GM19238 (cell line): ENCODE results near the gene GAPDHS.

ENCODE experiments used
- DNase-seq: peaks from one replicate; pipeline ENCODE4 v3.0.0; 2011; ENCODE audit warnings: low spot score; ENCODE audit not compliant: insufficient read length

GAPDHS gene

DNA sequence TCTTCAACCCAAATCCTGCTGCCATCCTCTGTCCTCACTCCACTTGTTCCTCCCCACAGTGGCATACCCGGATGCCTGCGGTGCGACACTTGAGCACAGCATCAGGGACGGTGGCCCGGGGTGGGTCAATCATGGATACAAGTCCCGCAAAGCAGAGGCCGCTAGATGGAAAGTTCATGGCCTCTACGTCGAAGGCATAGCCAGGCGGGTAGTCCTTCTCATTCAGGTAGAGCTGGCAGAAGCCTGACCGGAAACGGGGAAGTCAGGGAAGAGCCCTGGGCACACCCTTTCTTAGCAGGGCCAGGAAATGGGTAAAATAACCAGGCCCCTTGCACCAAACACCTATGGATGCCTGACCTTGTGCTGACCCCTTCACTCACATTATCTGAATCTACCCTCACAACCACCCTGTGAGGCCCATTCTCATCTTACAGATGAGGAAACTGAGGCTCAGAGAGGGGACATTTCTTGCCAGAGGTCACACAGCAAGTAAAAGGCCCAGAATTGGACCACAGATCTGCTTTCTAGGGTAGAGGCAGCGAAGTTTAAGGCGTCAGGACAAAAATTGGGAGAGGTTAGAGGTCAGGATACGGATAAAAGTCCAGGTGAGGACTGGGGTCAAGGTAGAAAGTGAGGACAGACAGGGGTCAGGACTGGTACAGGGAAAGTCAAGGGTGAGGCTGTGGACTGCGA is 23.7 kb downstream of the GAPDHS start:
- no peak for DNase-seq

GRCh38 chr19:35557539-35558399 is 24.5 kb downstream of the GAPDHS start:
- peak; percentile 44 for DNase-seq

DNA sequence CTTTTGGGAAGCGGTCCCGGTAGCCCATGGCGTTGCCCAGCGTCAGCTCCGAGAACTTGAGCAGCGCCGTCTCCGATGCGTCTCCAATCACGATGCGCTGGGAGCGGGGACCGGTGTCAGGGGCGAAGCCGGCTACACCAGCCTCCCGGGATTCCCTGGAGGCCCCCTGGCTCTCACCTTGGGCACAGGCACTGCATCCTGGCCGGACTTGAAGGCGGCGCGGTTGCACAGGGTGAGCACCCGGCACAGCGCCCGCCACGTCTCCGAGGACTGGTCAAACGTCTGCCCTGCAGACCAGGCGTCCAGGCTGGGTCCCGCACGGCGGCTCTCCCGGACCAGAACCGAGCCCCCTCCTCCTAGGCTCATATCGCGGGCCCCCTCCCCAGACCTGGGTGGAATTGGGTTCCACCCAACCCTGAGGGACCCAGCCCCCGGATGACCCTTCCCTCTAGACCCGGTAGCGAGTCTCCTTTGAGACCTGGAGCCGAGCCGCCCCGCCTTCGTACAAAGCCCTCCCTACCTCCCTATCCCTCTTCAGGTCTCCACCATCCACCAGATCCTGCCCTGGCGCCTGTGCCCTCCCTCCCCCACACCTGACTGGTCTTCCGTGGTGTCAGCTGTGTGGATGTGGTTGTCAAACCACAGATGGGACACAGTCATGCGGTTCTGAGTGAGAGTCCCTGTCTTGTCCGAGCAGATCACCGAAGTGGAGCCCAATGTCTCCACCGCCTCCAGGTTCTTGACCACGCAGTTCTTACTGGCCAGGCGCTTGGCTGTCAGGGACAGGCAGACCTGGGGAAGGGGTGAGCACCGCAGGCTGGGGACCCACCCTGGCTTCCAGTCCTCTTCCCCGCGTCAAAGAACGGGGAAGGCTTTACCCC is 25.4 kb downstream of the GAPDHS start:
- no peak for DNase-seq

DNA sequence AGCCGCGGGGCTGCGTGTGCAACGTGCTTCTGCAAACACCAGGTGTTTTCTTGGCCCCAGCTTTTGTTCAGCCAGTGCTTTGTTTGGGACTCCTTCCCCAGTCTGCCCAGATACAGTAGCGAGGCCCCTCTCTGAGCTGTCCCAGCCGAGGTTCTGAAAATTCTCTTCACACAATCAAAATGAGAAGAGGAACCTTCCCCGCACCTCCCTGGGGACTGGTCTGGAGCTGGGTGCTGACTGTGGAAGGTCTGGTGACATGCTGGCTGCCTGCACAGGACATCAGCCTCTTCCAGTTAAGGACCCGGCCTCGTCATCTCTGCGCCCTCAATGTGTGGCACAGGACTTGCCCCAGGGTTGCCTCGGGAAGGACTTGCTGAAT is 26.0 kb downstream of the GAPDHS start:
- peak; percentile 42 for DNase-seq

DNA sequence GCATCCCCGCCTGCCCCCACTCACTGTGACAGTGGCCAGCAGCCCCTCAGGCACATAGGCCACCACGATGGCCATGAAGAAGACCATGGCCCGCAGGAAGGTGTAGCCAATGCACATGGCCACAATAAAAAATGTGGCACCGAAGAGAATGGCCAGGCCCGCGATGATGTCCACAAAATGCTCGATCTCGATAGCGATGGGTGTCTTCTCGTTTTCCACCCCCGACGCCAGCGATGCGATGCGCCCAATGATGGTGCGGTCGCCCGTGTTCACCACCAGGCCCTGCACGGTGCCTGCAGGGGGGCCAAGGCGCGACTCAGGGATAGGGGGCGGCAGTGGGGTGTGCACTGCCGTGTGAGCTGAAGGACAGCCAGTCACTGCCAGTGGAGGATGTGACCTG is 26.5 kb downstream of the GAPDHS start:
- DNase-seq = no peak

GRCh38 chr19:35560271-35560670 is 27.0 kb downstream of the GAPDHS start:
- no peak for DNase-seq

DNA sequence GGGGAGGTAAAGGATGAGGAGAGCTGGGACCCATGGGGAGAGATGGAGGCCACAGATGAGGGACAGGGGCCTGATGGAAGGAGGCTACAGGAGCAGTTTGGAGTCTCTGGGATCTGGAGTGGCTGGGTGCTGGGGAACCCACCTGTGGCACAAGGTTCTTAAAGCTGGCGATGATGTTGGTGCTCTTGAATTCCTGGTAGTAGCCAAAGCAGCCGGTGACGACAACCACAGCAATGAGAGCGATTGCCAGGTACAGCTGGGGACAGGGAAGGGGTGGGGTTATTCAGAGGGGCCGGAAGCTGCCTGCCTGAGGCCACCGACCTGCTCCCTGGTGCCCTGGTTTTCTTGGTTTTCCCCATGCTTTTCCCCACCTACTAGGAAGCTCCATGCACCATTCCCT is 27.4 kb downstream of the GAPDHS start:
- no peak for DNase-seq

- no peak for DNase-seq
These were observed 28.2 kb downstream of the GAPDHS start for GRCh38 chr19:35561436-35561835.

DNA sequence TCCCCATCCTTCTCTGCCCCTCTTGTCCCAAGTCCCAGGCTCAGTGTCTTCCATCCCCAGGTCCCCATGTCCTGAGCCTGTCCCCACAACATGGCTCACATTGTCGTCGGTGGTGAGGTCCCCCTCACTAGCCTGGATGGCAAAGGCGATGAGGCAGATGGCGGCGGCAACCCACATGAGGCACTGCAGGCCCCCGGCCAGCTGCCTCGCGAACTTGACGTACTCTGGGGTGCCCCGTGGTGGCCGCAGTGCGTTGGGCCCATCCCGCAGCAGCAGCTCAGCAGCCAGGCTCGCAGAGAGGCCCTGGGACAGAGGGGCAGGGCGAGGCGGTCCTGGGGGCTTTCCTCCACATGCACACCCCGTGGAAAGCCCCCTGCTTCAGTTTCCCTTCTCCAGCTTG is 29.1 kb downstream of the GAPDHS start:
- no peak for DNase-seq

GRCh38 chr19:35562776-35563175 is 29.5 kb downstream of the GAPDHS start:
- DNase-seq = no peak

GRCh38 chr19:35563207-35563829 is 30.1 kb downstream of the GAPDHS start, which contains the start of gene ATP4A:
Gene ATP4A (minus strand): TSS chr19:35563658. CDS start chr19:35563629, 29 bp downstream.
- DNase-seq = no peak

GRCh38 chr19:35565016-35565856 is 32.0 kb downstream of the GAPDHS start:
- DNase-seq = no peak

- DNase-seq = no peak
These were observed 33.5 kb downstream of the GAPDHS start for GRCh38 chr19:35566738-35567137.

- no peak for DNase-seq
These were observed 36.1 kb downstream of the GAPDHS start for GRCh38 chr19:35569281-35569781.

GRCh38 chr19:35571406-35571965 is 38.2 kb downstream of the GAPDHS start:
- no peak for DNase-seq

GRCh38 chr19:35577918-35578317 is 44.7 kb downstream of the GAPDHS start:
- DNase-seq = no peak

- DNase-seq = no peak
These were observed 45.5 kb downstream of the GAPDHS start for GRCh38 chr19:35578707-35579106.

GRCh38 chr19:35582760-35583159 is 49.5 kb downstream of the GAPDHS start:
- DNase-seq = no peak

- DNase-seq = no peak
These were observed 52.6 kb downstream of the GAPDHS start, which contains the start of gene PMIS2 for GRCh38 chr19:35585848-35586247. Gene PMIS2 (plus strand): TSS chr19:35586173. CDS start chr19:35586260, 87 bp downstream.

GRCh38 chr19:35587321-35587720 is 54.1 kb downstream of the GAPDHS start:
- no peak for DNase-seq
